Stimulated activated naive CD8-positive, alpha-beta T cell treated with anti-CD3 and anti-CD28 coated beads, Interleukin-15, amount 100 ng/mL, for 72 hours (primary cell): ENCODE measurements around the gene HOMEZ.
"Not testable (repeated sequence)": the region's sequence is repeated elsewhere in the genome, so short reads cannot be mapped to it uniquely, and the experiment has no call there.

Experiments
- ATAC-seq: fragments of 150-1000 bp; cut with Tn5 transposase; 2 replicates; pipeline ENCODE4 v1.10.0; 2021; ENCODE audit warnings: mild to moderate bottlenecking, moderate library complexity
- DNase-seq, 2 donors: peaks; one replicate each; pipeline ENCODE4 v3.0.0; 2021 to 2022
- H3K27ac Mint-ChIP-seq, 2 donors: one replicate each; pipeline ENCODE4 v1.8.0; 2022; ENCODE audit warnings: mild to moderate bottlenecking in 2 of 2, mixed read lengths in 2 of 2, moderate library complexity in 2 of 2
- H3K27me3 Mint-ChIP-seq: one replicate; pipeline ENCODE4 v1.8.0; 2022; ENCODE audit warnings: mixed read lengths
- H3K4me1 Mint-ChIP-seq: one replicate; pipeline ENCODE4 v1.8.0; 2022; ENCODE audit warnings: mild to moderate bottlenecking, mixed read lengths
- H3K4me3 Mint-ChIP-seq, 2 donors: one replicate each; pipeline ENCODE4 v1.8.0; 2022; ENCODE audit warnings: mild to moderate bottlenecking in 2 of 2, mixed read lengths in 2 of 2, moderate library complexity in 1 of 2
- H3K9me3 Mint-ChIP-seq, 2 donors: one replicate each; pipeline ENCODE4 v1.8.0; 2022; ENCODE audit warnings: mixed read lengths in 2 of 2

HOMEZ gene

GRCh38 chr14:23224958-23225357 lies 61.0 kb downstream of the HOMEZ start:
- ATAC-seq, H3K4me3 Mint-ChIP-seq, H3K9me3 Mint-ChIP-seq, H3K27ac Mint-ChIP-seq, H3K4me1 Mint-ChIP-seq, DNase-seq: not testable (repeated sequence)
- peaks cover 38% of the 10 kb centered on the region for H3K27me3 Mint-ChIP-seq
